Measurements from ENCODE around the gene EVA1C.

DNA sequence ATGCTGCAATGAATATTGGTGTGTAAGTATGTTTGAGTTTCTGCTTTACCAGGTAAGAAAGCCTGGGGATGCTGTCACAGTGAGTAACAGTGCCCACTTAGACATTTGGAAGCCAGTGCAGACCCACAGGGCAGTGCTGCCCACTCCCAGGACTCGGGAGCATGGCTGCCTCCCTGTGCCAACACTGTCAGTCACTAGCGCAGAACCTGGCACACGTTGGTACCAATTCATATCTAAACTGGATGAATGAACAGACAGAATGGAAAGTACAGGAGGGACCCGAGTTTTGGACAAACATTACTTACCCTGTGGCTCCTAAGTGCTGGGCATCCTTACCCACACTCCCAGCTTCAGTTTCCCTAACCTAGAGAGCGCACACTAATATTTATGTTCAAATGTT, 1.6 kb upstream of the EVA1C start:
- TF ChIP-seq POLR2A (IDR thresholded peaks at IDR 0.05; ENCODE audit: low read depth, low read length) (no peak), POLR2AphosphoS5 (IDR thresholded peaks at IDR 0.05; ENCODE audit: low read length) (no peak), PML (IDR thresholded peaks at IDR 0.05; ENCODE audit: low read length) (no peak), EP300 (IDR thresholded peaks at IDR 0.05; ENCODE audit: borderline replicate concordance in 1 of 2, control insufficient read depth in 1 of 2, low read depth in 2 of 2, low read length in 2 of 2) (no peak), JUNB (IDR thresholded peaks at IDR 0.05) (no peak), ELK1 (IDR thresholded peaks at IDR 0.05; ENCODE audit: low read depth, low read length) (no peak)
- TF ChIP-seq, protein P1, sequence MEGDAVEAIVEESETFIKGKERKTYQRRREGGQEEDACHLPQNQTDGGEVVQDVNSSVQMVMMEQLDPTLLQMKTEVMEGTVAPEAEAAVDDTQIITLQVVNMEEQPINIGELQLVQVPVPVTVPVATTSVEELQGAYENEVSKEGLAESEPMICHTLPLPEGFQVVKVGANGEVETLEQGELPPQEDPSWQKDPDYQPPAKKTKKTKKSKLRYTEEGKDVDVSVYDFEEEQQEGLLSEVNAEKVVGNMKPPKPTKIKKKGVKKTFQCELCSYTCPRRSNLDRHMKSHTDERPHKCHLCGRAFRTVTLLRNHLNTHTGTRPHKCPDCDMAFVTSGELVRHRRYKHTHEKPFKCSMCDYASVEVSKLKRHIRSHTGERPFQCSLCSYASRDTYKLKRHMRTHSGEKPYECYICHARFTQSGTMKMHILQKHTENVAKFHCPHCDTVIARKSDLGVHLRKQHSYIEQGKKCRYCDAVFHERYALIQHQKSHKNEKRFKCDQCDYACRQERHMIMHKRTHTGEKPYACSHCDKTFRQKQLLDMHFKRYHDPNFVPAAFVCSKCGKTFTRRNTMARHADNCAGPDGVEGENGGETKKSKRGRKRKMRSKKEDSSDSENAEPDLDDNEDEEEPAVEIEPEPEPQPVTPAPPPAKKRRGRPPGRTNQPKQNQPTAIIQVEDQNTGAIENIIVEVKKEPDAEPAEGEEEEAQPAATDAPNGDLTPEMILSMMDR (IDR thresholded peaks at IDR 0.05 in 2 of 3, conservative IDR thresholded peaks at IDR 0.05 in 1 of 3; ENCODE audit: control insufficient read depth in 2 of 3, extremely low read depth in 1 of 3, insufficient read depth in 1 of 3, low read depth in 3 of 3, low read length in 3 of 3): no peak
